HepG2 (cell line): ENCODE results near the gene STRBP. TPM values are rescaled to one million over a fixed set of nuclear protein-coding genes. Genes with fewer than 3 reads are reported as not detected.
A peak's percentile ranks its signal among the peaks of the same experiment; 100 is the strongest.

Experiments used
- BHLHE40 ChIP-seq: IDR thresholded peaks from 2 replicates; pipeline ENCODE4 v1.6.1; 2011; ENCODE audit warnings: low read length, improper control_type of control experiment
- ELF3 ChIP-seq: IDR thresholded peaks from 2 replicates; pipeline ENCODE4 v1.6.1; 2016; ENCODE audit warnings: missing genetic modification reagents, missing compliant biosample characterization
- FIP1L1 ChIP-seq: fragments of 200-400 bp; formaldehyde crosslinking; IDR thresholded peaks from 2 replicates; pipeline ENCODE4 v1.6.1; 2018; ENCODE audit warnings: low read depth, mild to moderate bottlenecking, low read length, moderate library complexity, borderline replicate concordance; ENCODE audit not compliant: insufficient read depth
- FOXA3 ChIP-seq: IDR thresholded peaks from 2 replicates; pipeline ENCODE4 v1.6.1; 2016; ENCODE audit warnings: missing genetic modification reagents, missing compliant biosample characterization
- HDAC1 ChIP-seq: sonication (generic); formaldehyde crosslinking; IDR thresholded peaks from 2 replicates; pipeline ENCODE4 v1.5.1; 2020; ENCODE audit warnings: mild to moderate bottlenecking, missing genetic modification reagents
- HMG20B ChIP-seq: conservative IDR thresholded peaks from 2 replicates; pipeline ENCODE4 v1.6.1; 2016; ENCODE audit warnings: missing genetic modification reagents, missing compliant biosample characterization
- HNRNPUL1 ChIP-seq: fragments of 200-400 bp; formaldehyde crosslinking; IDR thresholded peaks from 2 replicates; pipeline ENCODE4 v1.6.1; 2017; ENCODE audit warnings: low read depth, mild to moderate bottlenecking, low read length, moderate library complexity
- HOXA5 ChIP-seq: sonication (generic); formaldehyde crosslinking; IDR thresholded peaks from 2 replicates; pipeline ENCODE4 v1.4.0; 2020; ENCODE audit warnings: missing genetic modification reagents
- MXD3 ChIP-seq: IDR thresholded peaks from 2 replicates; pipeline ENCODE4 v1.6.1; 2016; ENCODE audit warnings: mild to moderate bottlenecking, missing biosample characterization, missing genetic modification reagents
- PATZ1 ChIP-seq: sonication (generic); formaldehyde crosslinking; IDR thresholded peaks from 2 replicates; pipeline ENCODE4 v1.4.0; 2020; ENCODE audit warnings: missing genetic modification reagents
- SOX6 ChIP-seq, 2 experiments: fragments of 450-650 bp in 1 of 2; sonication (generic) in 1 of 2; formaldehyde crosslinking in 1 of 2; IDR thresholded peaks; 2 replicates each; pipeline versions ENCODE4 v1.4.0 to v1.6.1; 2017 to 2020; ENCODE audit warnings: antibody characterized with exemption in 1 of 2, mild to moderate bottlenecking in 1 of 2, missing genetic modification reagents in 1 of 2
- TBX2 ChIP-seq: sonication (generic); formaldehyde crosslinking; IDR thresholded peaks from 2 replicates; pipeline ENCODE4 v1.5.0; 2020; ENCODE audit warnings: missing genetic modification reagents, mild to moderate bottlenecking, borderline replicate concordance
- TEAD2 ChIP-seq: sonication (generic); formaldehyde crosslinking; IDR thresholded peaks from 2 replicates; pipeline ENCODE4 v1.9.0; 2021; ENCODE audit warnings: missing genetic modification reagents
- ZBTB38 ChIP-seq: sonication (generic); formaldehyde crosslinking; IDR thresholded peaks from 2 replicates; pipeline ENCODE4 v1.5.1; 2020; ENCODE audit warnings: mild to moderate bottlenecking, missing genetic modification reagents
- ZNF234 ChIP-seq: sonication (generic); formaldehyde crosslinking; conservative IDR thresholded peaks from 2 replicates; pipeline ENCODE4 v1.5.1; 2020; ENCODE audit warnings: mild to moderate bottlenecking, missing genetic modification reagents
- ZNF24 ChIP-seq: fragments of 450-650 bp; IDR thresholded peaks from 2 replicates; pipeline ENCODE4 v1.6.1; 2017; ENCODE audit warnings: antibody characterized with exemption, mild to moderate bottlenecking
- ZNF331 ChIP-seq: sonication (generic); formaldehyde crosslinking; IDR thresholded peaks from 2 replicates; pipeline ENCODE4 v1.4.0; 2020; ENCODE audit warnings: missing genetic modification reagents
- ZNF704 ChIP-seq: sonication (generic); formaldehyde crosslinking; IDR thresholded peaks from 2 replicates; pipeline ENCODE4 v1.8.1; 2023; ENCODE audit warnings: mild to moderate bottlenecking, inconsistent platforms, moderate library complexity, missing genetic modification reagents, borderline replicate concordance
- polyA plus RNA-seq, 8 experiments: library from polyadenylated mRNA; depleted of rRNA in 3 of 8; stranded (reverse) in 7 of 8; unstranded in 1 of 8; fragments of >200 nt; fragmentation: Illumina TruSeq in 4 of 8; extraction: Trizol in 4 of 8; gene quantifications; 2 replicates each; pipeline versions ENCODE4 v1.2.1 to v1.2.3, GENCODE V29; 2011 to 2016; ENCODE audit warnings: low read depth in 4 of 8, missing spikeins in 1 of 8, mixed read lengths in 1 of 8; ENCODE audit not compliant: insufficient read depth in 1 of 8
- total RNA-seq, 5 experiments: library from RNA; depleted of rRNA; stranded (reverse); fragments of >200 nt; fragmentation: Illumina TruSeq; extraction: Trizol; gene quantifications; 2 replicates each; pipeline ENCODE4 v1.2.3, GENCODE V29; 2016; ENCODE audit warnings: low read depth in 1 of 5
- TF ChIP-seq, protein P1 (sequence below): sonication (generic); formaldehyde crosslinking; IDR thresholded peaks from 2 replicates; pipeline ENCODE4 v1.8.0; 2022; ENCODE audit warnings: missing genetic modification reagents, mild to moderate bottlenecking, moderate library complexity, borderline replicate concordance
- TF ChIP-seq, protein P2 (sequence below): sonication (generic); formaldehyde crosslinking; IDR thresholded peaks from 2 replicates; pipeline ENCODE4 v1.4.0; 2020; ENCODE audit warnings: missing genetic modification reagents; ENCODE audit errors: not compliant biosample characterization
- TF ChIP-seq, protein P3 (sequence below): sonication (generic); formaldehyde crosslinking; IDR thresholded peaks from 2 replicates; pipeline ENCODE4 v1.4.0; 2020; ENCODE audit warnings: missing genetic modification reagents

Gene STRBP
- total and polyA plus RNA-seq, 2 of the 13 experiments (the other 11 are each of a cell fraction or from before 2014, with no cell fraction given), result 14.5 to 38.5 TPM

GRCh38 chr9:123268465-123269259 lies at the start of gene STRBP (continued):
- 0 out of 2 replicates have a peak, but pooled peaks have one; percentile 21 for TF ChIP-seq ZBTB38 (CRISPR knock-in tag)
- TF ChIP-seq FOXA3, result peak; percentile 12; the same call in 1 of the 2 replicates
- 0 out of 2 replicates have a peak, but pooled peaks have one; percentile 48 for TF ChIP-seq MXD3 (CRISPR knock-in tag)
- TF ChIP-seq TBX2 (CRISPR knock-in tag), result peak; percentile 48; the same call in 1 of the 2 replicates
- TF ChIP-seq ZNF704 (CRISPR knock-in tag), result 0 out of 2 replicates have a peak, but pooled peaks have one; percentile 51
- TF ChIP-seq, protein P1, sequence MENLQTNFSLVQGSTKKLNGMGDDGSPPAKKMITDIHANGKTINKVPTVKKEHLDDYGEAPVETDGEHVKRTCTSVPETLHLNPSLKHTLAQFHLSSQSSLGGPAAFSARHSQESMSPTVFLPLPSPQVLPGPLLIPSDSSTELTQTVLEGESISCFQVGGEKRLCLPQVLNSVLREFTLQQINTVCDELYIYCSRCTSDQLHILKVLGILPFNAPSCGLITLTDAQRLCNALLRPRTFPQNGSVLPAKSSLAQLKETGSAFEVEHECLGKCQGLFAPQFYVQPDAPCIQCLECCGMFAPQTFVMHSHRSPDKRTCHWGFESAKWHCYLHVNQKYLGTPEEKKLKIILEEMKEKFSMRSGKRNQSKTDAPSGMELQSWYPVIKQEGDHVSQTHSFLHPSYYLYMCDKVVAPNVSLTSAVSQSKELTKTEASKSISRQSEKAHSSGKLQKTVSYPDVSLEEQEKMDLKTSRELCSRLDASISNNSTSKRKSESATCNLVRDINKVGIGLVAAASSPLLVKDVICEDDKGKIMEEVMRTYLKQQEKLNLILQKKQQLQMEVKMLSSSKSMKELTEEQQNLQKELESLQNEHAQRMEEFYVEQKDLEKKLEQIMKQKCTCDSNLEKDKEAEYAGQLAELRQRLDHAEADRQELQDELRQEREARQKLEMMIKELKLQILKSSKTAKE (CRISPR knock-in tag), result no peak
- TF ChIP-seq ZNF234 (CRISPR knock-in tag), result no peak
- TF ChIP-seq ZNF24, result 0 out of 2 replicates have a peak, but pooled peaks have one; percentile 28
- TF ChIP-seq, protein P2, sequence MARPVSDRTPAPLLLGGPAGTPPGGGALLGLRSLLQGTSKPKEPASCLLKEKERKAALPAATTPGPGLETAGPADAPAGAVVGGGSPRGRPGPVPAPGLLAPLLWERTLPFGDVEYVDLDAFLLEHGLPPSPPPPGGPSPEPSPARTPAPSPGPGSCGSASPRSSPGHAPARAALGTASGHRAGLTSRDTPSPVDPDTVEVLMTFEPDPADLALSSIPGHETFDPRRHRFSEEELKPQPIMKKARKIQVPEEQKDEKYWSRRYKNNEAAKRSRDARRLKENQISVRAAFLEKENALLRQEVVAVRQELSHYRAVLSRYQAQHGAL (CRISPR knock-in tag), result peak; percentile 61
- no peak for TF ChIP-seq HMG20B (CRISPR knock-in tag)
- peak; percentile 79 for TF ChIP-seq PATZ1 (CRISPR knock-in tag)
- TF ChIP-seq ZNF331 (CRISPR knock-in tag), result no peak
- no peak for TF ChIP-seq FIP1L1
- TF ChIP-seq HNRNPUL1, result 0 out of 2 replicates have a peak, but pooled peaks have one; percentile 46
- TF ChIP-seq SOX6 (IDR thresholded peaks at IDR 0.05), result no peak
- TF ChIP-seq SOX6 (CRISPR knock-in tag; IDR thresholded peaks at IDR 0.05), result peak; percentile 10; the same call in 1 of the 2 replicates
- TF ChIP-seq TEAD2 (CRISPR knock-in tag), result no peak
- TF ChIP-seq ELF3 (CRISPR knock-in tag), result peak; percentile 15
- peak; percentile 69 for TF ChIP-seq BHLHE40
- TF ChIP-seq HOXA5, result peak; percentile 39; the same call in 1 of the 2 replicates
- no peak for TF ChIP-seq HDAC1 (CRISPR knock-in tag)
- TF ChIP-seq, protein P3, sequence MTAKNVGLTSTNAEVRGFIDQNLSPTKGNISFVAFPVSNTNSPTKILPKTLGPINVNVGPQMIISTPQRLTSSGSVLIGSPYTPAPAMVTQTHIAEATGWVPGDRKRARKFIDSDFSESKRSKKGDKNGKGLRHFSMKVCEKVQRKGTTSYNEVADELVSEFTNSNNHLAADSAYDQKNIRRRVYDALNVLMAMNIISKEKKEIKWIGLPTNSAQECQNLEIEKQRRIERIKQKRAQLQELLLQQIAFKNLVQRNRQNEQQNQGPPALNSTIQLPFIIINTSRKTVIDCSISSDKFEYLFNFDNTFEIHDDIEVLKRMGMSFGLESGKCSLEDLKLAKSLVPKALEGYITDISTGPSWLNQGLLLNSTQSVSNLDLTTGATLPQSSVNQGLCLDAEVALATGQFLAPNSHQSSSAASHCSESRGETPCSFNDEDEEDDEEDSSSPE (CRISPR knock-in tag), result peak; percentile 48; the same call in 1 of the 2 replicates
